CD14-positive monocyte (primary cell): ENCODE results near the gene PHC2. TPM values are rescaled to one million over a fixed set of nuclear protein-coding genes. Genes with fewer than 3 reads are reported as not detected.

Experiments
- DNase-seq, 3 donors: peaks; one replicate each; pipeline ENCODE4 v3.0.0-alpha.2; 2011 to 2022
- H2AFZ ChIP-seq: 2 replicates; pipeline ENCODE4 v1.6.0; 2012; ENCODE audit warnings: mild to moderate bottlenecking, low read depth, low read length, inconsistent platforms; ENCODE audit not compliant: insufficient read depth, poor library complexity, severe bottlenecking
- H3K27ac ChIP-seq, 2 donors: 1 replicate in 1 of 2; 2 replicates in 1 of 2; pipeline ENCODE4 v1.5.1; 2012 to 2013; ENCODE audit warnings: low read length in 2 of 2, control low read depth in 1 of 2, inconsistent platforms in 1 of 2, low read depth in 1 of 2, mild to moderate bottlenecking in 1 of 2
- H3K27me3 ChIP-seq, 2 donors: one replicate each; pipeline versions ENCODE4 v1.6.0 to v1.6.1; 2011 to 2013; ENCODE audit warnings: low read length in 2 of 2; ENCODE audit not compliant: control insufficient read depth in 2 of 2, insufficient read depth in 2 of 2
- H3K36me3 ChIP-seq, 2 donors: replicated peaks in 1 of 2; 1 replicate in 1 of 2; 2 replicates in 1 of 2; pipeline versions ENCODE4 v1.5.1 to v1.6.1; 2012 to 2013; ENCODE audit warnings: low read length in 2 of 2, control low read depth in 1 of 2, inconsistent platforms in 1 of 2, mild to moderate bottlenecking in 1 of 2; ENCODE audit not compliant: insufficient read depth in 2 of 2, control insufficient read depth in 1 of 2
- H3K4me1 ChIP-seq, 2 donors: 1 replicate in 1 of 2; 2 replicates in 1 of 2; pipeline versions ENCODE4 v1.5.1 to v1.6.1; 2012 to 2013; ENCODE audit warnings: low read length in 2 of 2, control low read depth in 1 of 2, inconsistent platforms in 1 of 2, mild to moderate bottlenecking in 1 of 2, moderate library complexity in 1 of 2; ENCODE audit not compliant: insufficient read depth in 2 of 2, control insufficient read depth in 1 of 2
- H3K4me2 ChIP-seq: replicated peaks from 2 replicates; pipeline ENCODE3; 2012; ENCODE audit warnings: low read length, moderate library complexity, mild to moderate bottlenecking; ENCODE audit not compliant: poor library complexity, severe bottlenecking; ENCODE audit errors: extremely low read depth
- H3K4me3 ChIP-seq, 3 experiments: fragments of 200-600 bp in 1 of 3; sonication (generic) in 1 of 3; replicated peaks in 1 of 3; 1 replicate in 2 of 3; 2 replicates in 1 of 3; pipeline ENCODE4 v1.5.1; 2011 to 2013; ENCODE audit warnings: low read length in 3 of 3, mild to moderate bottlenecking in 3 of 3, control low read depth in 2 of 3, low read depth in 2 of 3, inconsistent platforms in 1 of 3, moderate library complexity in 1 of 3
- H3K79me2 ChIP-seq: 2 replicates; pipeline ENCODE4 v1.6.0; 2012; ENCODE audit warnings: mild to moderate bottlenecking, control low read depth, inconsistent platforms, low read length, moderate library complexity; ENCODE audit not compliant: insufficient read depth
- H3K9ac ChIP-seq: 2 replicates; pipeline ENCODE4 v1.6.0; 2017; ENCODE audit warnings: low read length, mild to moderate bottlenecking; ENCODE audit not compliant: insufficient read depth, poor library complexity, severe bottlenecking
- H3K9me3 ChIP-seq, 2 donors: replicated peaks in 1 of 2; 1 replicate in 1 of 2; 2 replicates in 1 of 2; pipeline versions ENCODE4 v1.5.1 to v1.6.1; 2012 to 2013; ENCODE audit warnings: low read length in 2 of 2, control low read depth in 1 of 2; ENCODE audit not compliant: control insufficient read depth in 1 of 2, insufficient read depth in 1 of 2
- H4K20me1 ChIP-seq: 2 replicates; pipeline ENCODE4 v1.6.0; 2012; ENCODE audit warnings: mild to moderate bottlenecking, low read length, control low read depth, moderate library complexity; ENCODE audit not compliant: insufficient read depth
- H3K27ac Mint-ChIP-seq, 7 donors: one replicate each; pipeline ENCODE4 v1.8.0; 2020; ENCODE audit warnings: mild to moderate bottlenecking in 7 of 7, mixed read lengths in 7 of 7, moderate library complexity in 6 of 7, inconsistent platforms in 2 of 7
- H3K27me3 Mint-ChIP-seq, 3 donors: one replicate each; pipeline ENCODE4 v1.8.0; 2021 to 2022; ENCODE audit warnings: low read depth in 3 of 3, mild to moderate bottlenecking in 3 of 3, mixed read lengths in 3 of 3, moderate library complexity in 3 of 3, inconsistent platforms in 1 of 3
- H3K36me3 Mint-ChIP-seq, 2 donors: one replicate each; pipeline ENCODE4 v1.8.0; 2020; ENCODE audit warnings: mixed read lengths in 2 of 2, inconsistent platforms in 1 of 2, mild to moderate bottlenecking in 1 of 2
- H3K4me1 Mint-ChIP-seq: one replicate; pipeline ENCODE4 v1.8.0; 2020; ENCODE audit warnings: mild to moderate bottlenecking, mixed read lengths
- H3K4me3 Mint-ChIP-seq, 2 donors: one replicate each; pipeline ENCODE4 v1.8.0; 2020; ENCODE audit warnings: mild to moderate bottlenecking in 2 of 2, mixed read lengths in 2 of 2, moderate library complexity in 1 of 2
- H3K9me3 Mint-ChIP-seq, 7 donors: one replicate each; pipeline ENCODE4 v1.8.0; 2020 to 2022; ENCODE audit warnings: mixed read lengths in 7 of 7, mild to moderate bottlenecking in 6 of 7, moderate library complexity in 6 of 7, inconsistent platforms in 2 of 7
- CTCF ChIP-seq: fragments of 200-600 bp; IDR thresholded peaks from one replicate; pipeline ENCODE4 v1.8.0; 2022; ENCODE audit warnings: antibody characterized with exemption, mild to moderate bottlenecking
- WGBS: methylation state at CpG from one replicate; pipeline ENCODE4 v1.1.5; 2013; ENCODE audit warnings: missing lambda C conversion rate; ENCODE audit not compliant: insufficient coverage; 5-methylcytosine and 5-hydroxymethylcytosine counted together
- intact Hi-C, 2 donors: fragments of 100-400 bp; cut with micrococcal nuclease; formaldehyde crosslinking; loops; one replicate each; pipeline versions ENCODE4 v1.15.0 to v1.15.1; 2023
- polyA plus RNA-seq, 3 donors: library from polyadenylated mRNA; depleted of rRNA in 1 of 3; unstranded in 2 of 3; stranded (reverse) in 1 of 3; fragments of 300-500 nt in 2 of 3; fragments of >200 nt in 1 of 3; fragmentation: Illumina TruSeq in 2 of 3; gene quantifications; 1 replicate in 2 of 3; 2 replicates in 1 of 3; pipeline ENCODE4 v1.2.3, GENCODE V29; 2012 to 2021

The PHC2 gene
- polyA plus RNA-seq, 3 donors: 18.9 to 85.3 (median 53.1) TPM

- WGBS: 20% methylated on average over 3 of the region's 7 CpGs
Observed at GRCh38 chr1:33384040-33384812, 46.7 kb downstream of the PHC2 start.

GRCh38 chr1:33383489-33383888 is 47.4 kb downstream of the PHC2 start:
- no peaks in the 10 kb centered on the region for H3K79me2 ChIP-seq
- peaks cover 21 to 25% of the 10 kb centered on the region in 2 donors for H3K4me1 ChIP-seq
- no peaks in the 10 kb centered on the region for H3K9me3 ChIP-seq
- TF ChIP-seq CTCF: no peak
- 95% methylated on average over 4 of the region's 4 CpGs for WGBS
- Mint-ChIP-seq H3K36me3 (no peaks in the 10 kb centered on the region), H3K9me3 (no peaks in the 10 kb centered on the region), H3K27ac (no peak overlapping the region), H3K4me1 (peaks cover 44% of the 10 kb centered on the region), H3K27me3 (peaks cover 1 to 10% (median 3%) of the 10 kb centered on the region in 3 donors), H3K4me3 (no peak overlapping the region)
- no peaks in the 10 kb centered on the region for H3K27me3 ChIP-seq
- H2AFZ ChIP-seq: no peak overlapping the region
- no peak overlapping the region for H3K4me3 ChIP-seq
- H3K4me2 ChIP-seq: no peak overlapping the region
- no peaks in the 10 kb centered on the region for H4K20me1 ChIP-seq
- H3K9ac ChIP-seq: no peak overlapping the region
- no peak for DNase-seq
- intact Hi-C loops: no loop called here
- H3K27ac ChIP-seq: no peak overlapping the region
- H3K36me3 ChIP-seq: no peaks in the 10 kb centered on the region

More at GRCh38 chr1:33384040-33384812, 46.7 kb downstream of the PHC2 start:
- no peaks in the 10 kb centered on the region for H3K36me3 Mint-ChIP-seq
- DNase-seq: peak; percentile 16 to 64 (median 20)
- no peak for TF ChIP-seq CTCF
- H3K4me1 Mint-ChIP-seq: peaks cover 42% of the 10 kb centered on the region
- H3K27me3 Mint-ChIP-seq: peaks cover 1 to 10% (median 3%) of the 10 kb centered on the region in 3 donors
- intact Hi-C loops: no loop called here
- Histone ChIP-seq H3K4me2 (no peak overlapping the region), H3K36me3 (no peaks in the 10 kb centered on the region), H3K27me3 (no peaks in the 10 kb centered on the region), H3K79me2 (no peaks in the 10 kb centered on the region), H4K20me1 (no peaks in the 10 kb centered on the region), H3K9ac (no peak overlapping the region), H3K27ac (no peak overlapping the region), H3K4me1 (peaks cover 21 to 25% of the 10 kb centered on the region in 2 donors), H3K9me3 (no peaks in the 10 kb centered on the region), H2AFZ (no peak overlapping the region), H3K4me3 (no peak overlapping the region)
- H3K27ac Mint-ChIP-seq: peak overlapping the region in 2 of 7 donors; percentile 26 to 52
- no peak overlapping the region for H3K4me3 Mint-ChIP-seq
- H3K9me3 Mint-ChIP-seq: no peaks in the 10 kb centered on the region
